HL-60 (cell line): ENCODE results near the gene RNASE12.
"Not testable (repeated sequence)": the region's sequence is repeated elsewhere in the genome, so short reads cannot be mapped to it uniquely, and the experiment has no call there.

Experiments used
- GABPA ChIP-seq: IDR thresholded peaks from 2 replicates; pipeline ENCODE4 v1.6.1; 2012; ENCODE audit warnings: low read depth
- POLR2AphosphoS5 ChIP-seq: IDR thresholded peaks from 2 replicates; pipeline ENCODE4 v1.6.1; 2012; ENCODE audit warnings: low read depth
- SPI1 ChIP-seq: IDR thresholded peaks from 2 replicates; pipeline ENCODE4 v1.6.1; 2012; ENCODE audit warnings: low read depth, mild to moderate bottlenecking, borderline replicate concordance
- TF ChIP-seq, protein P1 (sequence below): IDR thresholded peaks from one replicate; pipeline ENCODE4 v1.5.1; 2011; ENCODE audit warnings: low read length, control low read depth, inconsistent platforms; ENCODE audit not compliant: insufficient read depth
- TF ChIP-seq, protein P2 (sequence below): IDR thresholded peaks from 2 replicates; pipeline ENCODE4 v1.6.1; 2012; ENCODE audit warnings: low read depth; ENCODE audit not compliant: insufficient replicate concordance

DNA sequence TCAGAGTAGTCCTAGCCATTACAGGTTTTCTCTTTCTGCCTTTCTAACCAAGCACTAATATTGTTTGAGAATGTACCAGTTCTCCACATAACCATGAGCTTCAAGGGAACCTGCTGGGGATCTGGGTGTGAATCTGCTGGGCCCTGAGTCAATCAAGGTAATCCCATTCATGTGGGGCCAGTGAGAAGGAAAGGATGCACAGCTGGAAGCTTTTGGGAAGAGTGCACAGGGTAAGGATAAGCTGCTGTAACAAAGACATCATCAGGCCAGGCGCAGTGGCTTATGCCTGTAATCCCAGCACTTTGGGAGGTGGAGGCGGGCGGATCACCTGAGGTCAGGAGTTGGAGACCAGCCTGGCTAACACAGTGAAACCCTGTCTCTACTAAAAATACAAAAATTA, 4.5 kb upstream of the RNASE12 start:
- TF ChIP-seq, protein P1, sequence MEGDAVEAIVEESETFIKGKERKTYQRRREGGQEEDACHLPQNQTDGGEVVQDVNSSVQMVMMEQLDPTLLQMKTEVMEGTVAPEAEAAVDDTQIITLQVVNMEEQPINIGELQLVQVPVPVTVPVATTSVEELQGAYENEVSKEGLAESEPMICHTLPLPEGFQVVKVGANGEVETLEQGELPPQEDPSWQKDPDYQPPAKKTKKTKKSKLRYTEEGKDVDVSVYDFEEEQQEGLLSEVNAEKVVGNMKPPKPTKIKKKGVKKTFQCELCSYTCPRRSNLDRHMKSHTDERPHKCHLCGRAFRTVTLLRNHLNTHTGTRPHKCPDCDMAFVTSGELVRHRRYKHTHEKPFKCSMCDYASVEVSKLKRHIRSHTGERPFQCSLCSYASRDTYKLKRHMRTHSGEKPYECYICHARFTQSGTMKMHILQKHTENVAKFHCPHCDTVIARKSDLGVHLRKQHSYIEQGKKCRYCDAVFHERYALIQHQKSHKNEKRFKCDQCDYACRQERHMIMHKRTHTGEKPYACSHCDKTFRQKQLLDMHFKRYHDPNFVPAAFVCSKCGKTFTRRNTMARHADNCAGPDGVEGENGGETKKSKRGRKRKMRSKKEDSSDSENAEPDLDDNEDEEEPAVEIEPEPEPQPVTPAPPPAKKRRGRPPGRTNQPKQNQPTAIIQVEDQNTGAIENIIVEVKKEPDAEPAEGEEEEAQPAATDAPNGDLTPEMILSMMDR: not testable (repeated sequence)
- not testable (repeated sequence) for TF ChIP-seq POLR2AphosphoS5, GABPA, SPI1
- TF ChIP-seq, protein P2, sequence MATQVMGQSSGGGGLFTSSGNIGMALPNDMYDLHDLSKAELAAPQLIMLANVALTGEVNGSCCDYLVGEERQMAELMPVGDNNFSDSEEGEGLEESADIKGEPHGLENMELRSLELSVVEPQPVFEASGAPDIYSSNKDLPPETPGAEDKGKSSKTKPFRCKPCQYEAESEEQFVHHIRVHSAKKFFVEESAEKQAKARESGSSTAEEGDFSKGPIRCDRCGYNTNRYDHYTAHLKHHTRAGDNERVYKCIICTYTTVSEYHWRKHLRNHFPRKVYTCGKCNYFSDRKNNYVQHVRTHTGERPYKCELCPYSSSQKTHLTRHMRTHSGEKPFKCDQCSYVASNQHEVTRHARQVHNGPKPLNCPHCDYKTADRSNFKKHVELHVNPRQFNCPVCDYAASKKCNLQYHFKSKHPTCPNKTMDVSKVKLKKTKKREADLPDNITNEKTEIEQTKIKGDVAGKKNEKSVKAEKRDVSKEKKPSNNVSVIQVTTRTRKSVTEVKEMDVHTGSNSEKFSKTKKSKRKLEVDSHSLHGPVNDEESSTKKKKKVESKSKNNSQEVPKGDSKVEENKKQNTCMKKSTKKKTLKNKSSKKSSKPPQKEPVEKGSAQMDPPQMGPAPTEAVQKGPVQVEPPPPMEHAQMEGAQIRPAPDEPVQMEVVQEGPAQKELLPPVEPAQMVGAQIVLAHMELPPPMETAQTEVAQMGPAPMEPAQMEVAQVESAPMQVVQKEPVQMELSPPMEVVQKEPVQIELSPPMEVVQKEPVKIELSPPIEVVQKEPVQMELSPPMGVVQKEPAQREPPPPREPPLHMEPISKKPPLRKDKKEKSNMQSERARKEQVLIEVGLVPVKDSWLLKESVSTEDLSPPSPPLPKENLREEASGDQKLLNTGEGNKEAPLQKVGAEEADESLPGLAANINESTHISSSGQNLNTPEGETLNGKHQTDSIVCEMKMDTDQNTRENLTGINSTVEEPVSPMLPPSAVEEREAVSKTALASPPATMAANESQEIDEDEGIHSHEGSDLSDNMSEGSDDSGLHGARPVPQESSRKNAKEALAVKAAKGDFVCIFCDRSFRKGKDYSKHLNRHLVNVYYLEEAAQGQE: not testable (repeated sequence)
